SK-N-MC (cell line): ENCODE results near the gene TMEM184B.

Experiments
- DNase-seq: peaks from one replicate; pipeline ENCODE4 v3.0.0-alpha.2; 2011; ENCODE audit warnings: low read depth, low spot score
- H3K27ac ChIP-seq: fragments of 200-600 bp; sonication (generic); 2 replicates; pipeline ENCODE4 v1.5.1; 2016; ENCODE audit warnings: mixed run types
- H3K36me3 ChIP-seq: fragments of 200-600 bp; sonication (generic); 2 replicates; pipeline ENCODE4 v1.6.1; 2017; ENCODE audit warnings: antibody characterized with exemption, low read length, mixed read lengths; ENCODE audit not compliant: insufficient read depth
- H3K4me3 ChIP-seq: fragments of 200-600 bp; sonication (generic); 2 replicates; pipeline ENCODE4 v1.5.1; 2016
- H3K9ac ChIP-seq: fragments of 200-600 bp; sonication (generic); 2 replicates; pipeline ENCODE4 v1.8.0; 2017; ENCODE audit warnings: mixed run types, mixed read lengths; ENCODE audit not compliant: insufficient read length
- H3K9me3 ChIP-seq: fragments of 200-600 bp; sonication (generic); 2 replicates; pipeline ENCODE4 v1.6.1; 2017; ENCODE audit warnings: low read depth, mild to moderate bottlenecking, antibody characterized with exemption, low read length, moderate library complexity, mixed read lengths
- EZH2 ChIP-seq: fragments of 200-600 bp; sonication (generic); IDR thresholded peaks from one replicate; pipeline ENCODE4 v1.6.1; 2017; ENCODE audit warnings: antibody characterized with exemption
- FOXP2 ChIP-seq: optimal IDR thresholded peaks from 2 replicates; pipeline ENCODE3; 2011; ENCODE audit warnings: mild to moderate bottlenecking, moderate library complexity; ENCODE audit not compliant: insufficient read depth; ENCODE audit errors: extremely low read length, control extremely low read depth
- POLR2AphosphoS5 ChIP-seq: IDR thresholded peaks from 2 replicates; pipeline ENCODE4 v1.6.1; 2012; ENCODE audit warnings: mild to moderate bottlenecking, low read depth, low read length, borderline replicate concordance

The TMEM184B gene

GRCh38 chr22:38232196-38232595 is 40.6 kb downstream of the TMEM184B start:
- no peak overlapping the region for H3K4me3 ChIP-seq
- no peak overlapping the region for H3K27ac ChIP-seq
- TF ChIP-seq POLR2AphosphoS5 (no peak), FOXP2 (no peak), EZH2 (no peak)
- no peak for DNase-seq
- no peak overlapping the region for H3K9ac ChIP-seq
- H3K9me3 ChIP-seq: no peaks in the 10 kb centered on the region
- H3K36me3 ChIP-seq: peaks cover 8% of the 10 kb centered on the region; the same call in 1 of the 2 replicates

GRCh38 chr22:38230916-38231315 is 41.9 kb downstream of the TMEM184B start:
- Histone ChIP-seq H3K27ac (no peak overlapping the region), H3K9me3 (no peaks in the 10 kb centered on the region), H3K9ac (no peak overlapping the region), H3K36me3 (peaks cover 8% of the 10 kb centered on the region; the same call in 1 of the 2 replicates), H3K4me3 (no peak overlapping the region)
- no peak for DNase-seq
- no peak for TF ChIP-seq FOXP2
- TF ChIP-seq EZH2: no peak
- TF ChIP-seq POLR2AphosphoS5: no peak

GRCh38 chr22:38230108-38230825 is 42.5 kb downstream of the TMEM184B start:
- Histone ChIP-seq H3K4me3 (no peak overlapping the region), H3K9me3 (no peaks in the 10 kb centered on the region), H3K27ac (no peak overlapping the region), H3K36me3 (peaks cover 4% of the 10 kb centered on the region; the same call in 1 of the 2 replicates), H3K9ac (no peak overlapping the region)
- no peak for DNase-seq
- TF ChIP-seq FOXP2 (no peak), EZH2 (no peak), POLR2AphosphoS5 (no peak)

GRCh38 chr22:38228873-38229740 is 43.7 kb downstream of the TMEM184B start:
- no peak for DNase-seq
- Histone ChIP-seq H3K27ac (no peak overlapping the region), H3K9ac (no peak overlapping the region)

GRCh38 chr22:38228326-38228872 is 44.4 kb downstream of the TMEM184B start:
- no peak for TF ChIP-seq FOXP2
- TF ChIP-seq POLR2AphosphoS5: no peak
- TF ChIP-seq EZH2: no peak
- no peak for DNase-seq
- no peaks in the 10 kb centered on the region for H3K9me3 ChIP-seq
- H3K9ac ChIP-seq: no peak overlapping the region
- H3K27ac ChIP-seq: no peak overlapping the region
- no peak overlapping the region for H3K4me3 ChIP-seq
- peaks cover 2% of the 10 kb centered on the region; the same call in 1 of the 2 replicates for H3K36me3 ChIP-seq

More at GRCh38 chr22:38228873-38229740, 43.7 kb downstream of the TMEM184B start:
- Histone ChIP-seq H3K9me3 (no peaks in the 10 kb centered on the region), H3K36me3 (peaks cover 2% of the 10 kb centered on the region; the same call in 1 of the 2 replicates), H3K4me3 (no peak overlapping the region)
- no peak for TF ChIP-seq POLR2AphosphoS5
- no peak for TF ChIP-seq FOXP2
- TF ChIP-seq EZH2: no peak

- Histone ChIP-seq H3K9me3 (no peaks in the 10 kb centered on the region), H3K36me3 (peaks cover 2% of the 10 kb centered on the region; the same call in 1 of the 2 replicates), H3K27ac (no peak overlapping the region), H3K9ac (no peak overlapping the region), H3K4me3 (no peak overlapping the region)
- TF ChIP-seq FOXP2: no peak
- TF ChIP-seq POLR2AphosphoS5: no peak
- no peak for TF ChIP-seq EZH2
- DNase-seq: no peak
These were observed 45.8 kb downstream of the TMEM184B start for GRCh38 chr22:38226853-38227649.

- H3K27ac ChIP-seq: no peak overlapping the region
- DNase-seq: no peak
- H3K9me3 ChIP-seq: no peaks in the 10 kb centered on the region
- H3K4me3 ChIP-seq: no peak overlapping the region
- TF ChIP-seq EZH2 (no peak), FOXP2 (no peak), POLR2AphosphoS5 (no peak)
- H3K36me3 ChIP-seq: no peaks in the 10 kb centered on the region; the same call in 1 of the 2 replicates
- H3K9ac ChIP-seq: no peak overlapping the region
These were observed 49.4 kb downstream of the TMEM184B start for GRCh38 chr22:38223289-38223960.
